Measurements from ENCODE around the gene NAB1.
"Not testable (repeated sequence)": the region's sequence is repeated elsewhere in the genome, so short reads cannot be mapped to it uniquely, and the experiment has no call there.

The NAB1 gene

GRCh38 chr2:190674966-190675650 lies 26.2 kb downstream of the NAB1 start:
- no peak for DNase-seq

GRCh38 chr2:190677255-190677654 lies 28.4 kb downstream of the NAB1 start:
- no peak for DNase-seq

GRCh38 chr2:190678444-190679162 lies 29.7 kb downstream of the NAB1 start:
- no peak for DNase-seq

GRCh38 chr2:190679391-190679790 lies 30.5 kb downstream of the NAB1 start:
- no peak for DNase-seq

- peak in 1 of 2 experiments; percentile 62 for DNase-seq
Measured at GRCh38 chr2:190679813-190680591, 31.1 kb downstream of the NAB1 start.

- no peak for DNase-seq
Measured at GRCh38 chr2:190682168-190682567, 33.3 kb downstream of the NAB1 start.

GRCh38 chr2:190683802-190684201 lies 34.9 kb downstream of the NAB1 start:
- DNase-seq = no peak

- no peak for DNase-seq
Measured at GRCh38 chr2:190684931-190685330, 36.0 kb downstream of the NAB1 start.

- no peak for DNase-seq
Measured at GRCh38 chr2:190685333-190685732, 36.5 kb downstream of the NAB1 start.

- peak in 1 of 2 experiments; percentile 16 for DNase-seq
Measured at GRCh38 chr2:190693533-190694232, 44.8 kb downstream of the NAB1 start.

GRCh38 chr2:190694479-190694878 lies 45.6 kb downstream of the NAB1 start:
- no peak for DNase-seq

- no peak for DNase-seq
Measured at GRCh38 chr2:190695739-190696138, 46.9 kb downstream of the NAB1 start.

- DNase-seq = no peak
Measured at GRCh38 chr2:190696792-190697398, 48.0 kb downstream of the NAB1 start.

GRCh38 chr2:190697421-190697820 lies 48.5 kb downstream of the NAB1 start:
- no peak for DNase-seq

GRCh38 chr2:190698895-190699294 lies 50.0 kb downstream of the NAB1 start:
- no peak for DNase-seq

GRCh38 chr2:190701586-190701985 lies 52.7 kb downstream of the NAB1 start:
- no peak for DNase-seq

GRCh38 chr2:190705280-190705679 lies 56.4 kb downstream of the NAB1 start:
- no peak for DNase-seq

GRCh38 chr2:190707726-190708125 lies 58.8 kb downstream of the NAB1 start:
- no peak for DNase-seq

- not testable (repeated sequence) for DNase-seq
Measured at GRCh38 chr2:190708650-190709049, 59.8 kb downstream of the NAB1 start.

- DNase-seq = no peak
Measured at GRCh38 chr2:190711069-190711468, 62.2 kb downstream of the NAB1 start.

GRCh38 chr2:190713471-190713870 lies 64.6 kb downstream of the NAB1 start:
- no peak for DNase-seq

GRCh38 chr2:190714958-190715357 lies 66.1 kb downstream of the NAB1 start:
- DNase-seq = no peak

Data from NCI-H446 (cell line).